Activated CD8-positive, alpha-beta T cell treated with anti-CD3 and anti-CD28 coated beads for 36 hours (primary cell): Measurements from ENCODE around the gene PORCN. TPM values are rescaled to one million over a fixed set of nuclear protein-coding genes. Genes with fewer than 3 reads are reported as not detected.

Experiments
- ATAC-seq: fragments of 200-7000 bp; cut with Tn5 transposase; one replicate; pipeline ENCODE4 v1.10.0; 2021; ENCODE audit warnings: mild to moderate bottlenecking, moderate library complexity
- CTCF ChIA-PET: fragments of 350-600 bp; sonication (Branson Sonifier 250); formaldehyde crosslinking; loops from one replicate; lab custom pipeline; 2021; ENCODE audit warnings: antibody characterized with exemption; lab: Charles Lee
- POLR2A ChIA-PET: fragments of 350-600 bp; sonication (Branson Sonifier 250); formaldehyde crosslinking; loops from one replicate; lab custom pipeline; 2021; ENCODE audit warnings: antibody characterized with exemption; lab: Charles Lee
- DNase-seq: peaks from one replicate; pipeline ENCODE4 v3.0.0-alpha.2; 2020
- H3K27ac Mint-ChIP-seq: one replicate; pipeline ENCODE4 v1.8.0; 2021; ENCODE audit warnings: mild to moderate bottlenecking, mixed read lengths
- H3K27me3 Mint-ChIP-seq: one replicate; pipeline ENCODE4 v1.8.0; 2021; ENCODE audit warnings: mixed read lengths
- H3K36me3 Mint-ChIP-seq: one replicate; pipeline ENCODE4 v1.8.0; 2021; ENCODE audit warnings: low read depth, mixed read lengths
- H3K4me1 Mint-ChIP-seq: one replicate; pipeline ENCODE4 v1.8.0; 2021; ENCODE audit warnings: low read depth, mixed read lengths
- H3K4me3 Mint-ChIP-seq: one replicate; pipeline ENCODE4 v1.8.0; 2021; ENCODE audit warnings: mild to moderate bottlenecking, moderate library complexity, mixed read lengths
- H3K9me3 Mint-ChIP-seq: one replicate; pipeline ENCODE4 v1.8.0; 2021; ENCODE audit warnings: mixed read lengths
- CTCF ChIP-seq: fragments of 200-600 bp; IDR thresholded peaks from one replicate; pipeline ENCODE4 v1.8.0; 2022; ENCODE audit warnings: antibody characterized with exemption, mild to moderate bottlenecking
- intact Hi-C: fragments of 100-400 bp; cut with micrococcal nuclease; formaldehyde crosslinking; loops from one replicate; pipeline ENCODE4 v1.10.0; 2022
- total RNA-seq, 2 experiments: library from RNA; stranded (reverse); gene quantifications; one replicate each; pipeline ENCODE4 v1.2.3, GENCODE V29; 2021

Gene PORCN
- total RNA-seq, 2 experiments from 2014 or later, result 13.9 to 16.9 TPM

- Mint-ChIP-seq H3K36me3 (peaks cover 42% of the 10 kb centered on the region), H3K4me3 (no peak overlapping the region)
- no peak for DNase-seq
Measured at GRCh38 chrX:48478806-48479205, 30.0 kb upstream of the PORCN start.

GRCh38 chrX:48480142-48480541 lies 28.6 kb upstream of the PORCN start:
- Mint-ChIP-seq H3K27me3 (no peaks in the 10 kb centered on the region), H3K9me3 (no peaks in the 10 kb centered on the region), H3K4me1 (peaks cover 28% of the 10 kb centered on the region), H3K4me3 (no peak overlapping the region), H3K36me3 (peaks cover 42% of the 10 kb centered on the region), H3K27ac (peak overlapping the region; percentile 76)
- intact Hi-C loops, result no loop called here
- CTCF ChIA-PET, result interaction anchor here (1.0 kb wide), 1 partner anchor 12 kb away, joined by 3 read pairs; no protein-coding TSS in a partner anchor
- TF ChIP-seq CTCF, result no peak
- POLR2A ChIA-PET, result interaction anchor here (1.9 kb wide), 1 partner anchor 28 kb away, joined by 5 read pairs; the partner anchor contains the start of gene PORCN
- ATAC-seq, result no peak
- no peak for DNase-seq

More at GRCh38 chrX:48478806-48479205, 30.0 kb upstream of the PORCN start:
- POLR2A ChIA-PET, result no interaction called here
- ATAC-seq, result no peak
- no peak for TF ChIP-seq CTCF
- intact Hi-C loops, result no loop called here
- no peaks in the 10 kb centered on the region for H3K27me3 Mint-ChIP-seq
- peak overlapping the region; percentile 67 for H3K27ac Mint-ChIP-seq
- no peaks in the 10 kb centered on the region for H3K9me3 Mint-ChIP-seq
- H3K4me1 Mint-ChIP-seq, result peaks cover 33% of the 10 kb centered on the region
- CTCF ChIA-PET, result no interaction called here

GRCh38 chrX:48480583-48480982 lies 28.2 kb upstream of the PORCN start:
- POLR2A ChIA-PET, result interaction anchor here (0.6 to 1.9 kb wide), 2 partner anchors 28 to 621 kb away, joined by 3 to 5 read pairs; partner anchors contain the start of gene PORCN
- intact Hi-C loops, result no loop called here
- CTCF ChIA-PET, result interaction anchor here (1.0 kb wide), 1 partner anchor 12 kb away, joined by 3 read pairs; no protein-coding TSS in a partner anchor
- Mint-ChIP-seq H3K9me3 (no peaks in the 10 kb centered on the region), H3K27me3 (no peaks in the 10 kb centered on the region), H3K4me3 (no peak overlapping the region), H3K4me1 (peaks cover 27% of the 10 kb centered on the region), H3K36me3 (peaks cover 42% of the 10 kb centered on the region), H3K27ac (peak overlapping the region; percentile 76)
- no peak for TF ChIP-seq CTCF
- no peak for ATAC-seq
- no peak for DNase-seq

GRCh38 chrX:48482526-48482925 lies 26.3 kb upstream of the PORCN start:
- intact Hi-C loops, result no loop called here
- no peaks in the 10 kb centered on the region for H3K9me3 Mint-ChIP-seq
- no peak for TF ChIP-seq CTCF
- ATAC-seq (no peak), DNase-seq (no peak)
- ChIA-PET CTCF (no interaction called here), POLR2A (no interaction called here)
- H3K4me1 Mint-ChIP-seq, result peaks cover 21% of the 10 kb centered on the region
- H3K27me3 Mint-ChIP-seq, result no peaks in the 10 kb centered on the region
- no peak overlapping the region for H3K27ac Mint-ChIP-seq
- H3K36me3 Mint-ChIP-seq, result peaks cover 32% of the 10 kb centered on the region
- no peak overlapping the region for H3K4me3 Mint-ChIP-seq

- DNase-seq (no peak), ATAC-seq (no peak)
- peaks cover 6% of the 10 kb centered on the region for H3K36me3 Mint-ChIP-seq
- no peak overlapping the region for H3K27ac Mint-ChIP-seq
- H3K9me3 Mint-ChIP-seq, result no peaks in the 10 kb centered on the region
- H3K27me3 Mint-ChIP-seq, result no peaks in the 10 kb centered on the region
- CTCF ChIA-PET, result no interaction called here
- H3K4me1 Mint-ChIP-seq, result no peaks in the 10 kb centered on the region
- no peak overlapping the region for H3K4me3 Mint-ChIP-seq
- POLR2A ChIA-PET, result no interaction called here
- TF ChIP-seq CTCF, result no peak
- intact Hi-C loops, result no loop called here
Measured at GRCh38 chrX:48487362-48487798, 21.4 kb upstream of the PORCN start.
